ENCODE measurements around the gene FGD4.

FGD4 gene

GRCh38 chr12:32659908-32660440 is 260.6 kb downstream of the FGD4 start:
- in situ Hi-C loops (cut with HindIII; ENCODE audit: low sequenced_read_pairs), result no loop called here

GRCh38 chr12:32661706-32662105 is 262.3 kb downstream of the FGD4 start:
- in situ Hi-C loops (cut with HindIII; ENCODE audit: low sequenced_read_pairs), result no loop called here

- in situ Hi-C loops (cut with HindIII; ENCODE audit: low sequenced_read_pairs), result no loop called here
Measured at GRCh38 chr12:32662665-32663064, 263.3 kb downstream of the FGD4 start.

GRCh38 chr12:32666018-32666417 is 266.7 kb downstream of the FGD4 start:
- in situ Hi-C loops (cut with HindIII; ENCODE audit: low sequenced_read_pairs), result no loop called here

- in situ Hi-C loops (cut with HindIII; ENCODE audit: low sequenced_read_pairs), result no loop called here
Measured at GRCh38 chr12:32669584-32669983, 270.2 kb downstream of the FGD4 start.

- in situ Hi-C loops (cut with HindIII; ENCODE audit: low sequenced_read_pairs), result no loop called here
Measured at GRCh38 chr12:32671930-32672780, 272.8 kb downstream of the FGD4 start.

- in situ Hi-C loops (cut with HindIII; ENCODE audit: low sequenced_read_pairs), result no loop called here
Measured at GRCh38 chr12:32679091-32679919, 279.9 kb downstream of the FGD4 start, which contains the start of gene DNM1L. DNM1L (plus strand) TSS chr12:32679301; CDS start chr12:32679364, 63 bp downstream.

- in situ Hi-C loops (cut with HindIII; ENCODE audit: low sequenced_read_pairs), result no loop called here
Measured at GRCh38 chr12:32679920-32680237, 280.5 kb downstream of the FGD4 start.

- in situ Hi-C loops (cut with HindIII; ENCODE audit: low sequenced_read_pairs), result no loop called here
Measured at GRCh38 chr12:32680787-32681186, 281.4 kb downstream of the FGD4 start.

- in situ Hi-C loops (cut with HindIII; ENCODE audit: low sequenced_read_pairs), result no loop called here
Measured at GRCh38 chr12:32681272-32681671, 281.9 kb downstream of the FGD4 start.

- in situ Hi-C loops (cut with HindIII; ENCODE audit: low sequenced_read_pairs), result no loop called here
Measured at GRCh38 chr12:32686340-32686739, 287.0 kb downstream of the FGD4 start.

GRCh38 chr12:32688786-32689185 is 289.4 kb downstream of the FGD4 start:
- in situ Hi-C loops (cut with HindIII; ENCODE audit: low sequenced_read_pairs), result no loop called here

- in situ Hi-C loops (cut with HindIII; ENCODE audit: low sequenced_read_pairs), result no loop called here
Measured at GRCh38 chr12:32690927-32691326, 291.6 kb downstream of the FGD4 start.

GRCh38 chr12:32692358-32692757 is 293.0 kb downstream of the FGD4 start:
- in situ Hi-C loops (cut with HindIII; ENCODE audit: low sequenced_read_pairs), result no loop called here

- in situ Hi-C loops (cut with HindIII; ENCODE audit: low sequenced_read_pairs), result no loop called here
Measured at GRCh38 chr12:32693036-32693435, 293.7 kb downstream of the FGD4 start.

Measured in DLD1 (cell line).